HEK293 (cell line): ENCODE measurements around the gene JPH4.
"Not testable (repeated sequence)": the region's sequence is repeated elsewhere in the genome, so short reads cannot be mapped to it uniquely, and the experiment has no call there.

Experiments
- CTCF ChIA-PET: fragments of 350-600 bp; formaldehyde crosslinking; extraction: SDS; loops from one replicate; lab custom pipeline; 2021; ENCODE audit warnings: antibody characterized with exemption; lab: Yijun Ruan, JAX
- POLR2A ChIA-PET: fragments of 300-600 bp; formaldehyde crosslinking; extraction: SDS; loops from one replicate; lab custom pipeline; 2020; ENCODE audit warnings: antibody characterized with exemption, inconsistent platforms; lab: Yijun Ruan, JAX
- H3K27ac ChIP-seq: fragments of 200-500 bp; sonication (Bioruptor generic); 2 replicates; pipeline ENCODE4 v1.5.1; 2014; ENCODE audit warnings: low read depth, low read length, control low read depth, inconsistent platforms; ENCODE audit errors: extremely low read depth
- H3K36me3 ChIP-seq, 2 experiments: fragments of 200-500 bp in 1 of 2; sonication (Bioruptor generic) in 1 of 2; 1 replicate in 1 of 2; 2 replicates in 1 of 2; pipeline ENCODE4 v1.5.1; 2014 to 2017; ENCODE audit warnings: inconsistent platforms in 2 of 2, low read length in 2 of 2; ENCODE audit not compliant: control insufficient read depth in 2 of 2, insufficient read depth in 1 of 2
- H3K4me1 ChIP-seq: fragments of 200-500 bp; sonication (Bioruptor generic); 2 replicates; pipeline ENCODE4 v1.5.1; 2014; ENCODE audit warnings: mild to moderate bottlenecking, low read length, inconsistent platforms; ENCODE audit not compliant: control insufficient read depth, insufficient read depth
- H3K4me3 ChIP-seq: 2 replicates; pipeline ENCODE4 v1.5.1; 2011; ENCODE audit warnings: low read depth, mild to moderate bottlenecking, control low read depth, low read length, moderate library complexity
- H3K9me3 ChIP-seq: fragments of 200-500 bp; sonication (Bioruptor generic); 2 replicates; pipeline ENCODE4 v1.5.1; 2014; ENCODE audit warnings: low read depth, low read length, inconsistent platforms; ENCODE audit not compliant: control insufficient read depth, insufficient read depth
- HOXA7 ChIP-seq: sonication (generic); formaldehyde crosslinking; IDR thresholded peaks from 2 replicates; pipeline ENCODE4 v1.8.1; 2022; ENCODE audit warnings: missing genetic modification reagents, borderline replicate concordance
- KLF10 ChIP-seq: fragments of 450-650 bp; IDR thresholded peaks from 2 replicates; pipeline ENCODE4 v1.5.1; 2018; ENCODE audit warnings: missing biosample characterization, mild to moderate bottlenecking, missing genetic modification characterization
- MYNN ChIP-seq: fragments of 450-650 bp; formaldehyde crosslinking; IDR thresholded peaks from 2 replicates; pipeline ENCODE4 v1.5.1; 2016; ENCODE audit warnings: missing biosample characterization, missing genetic modification characterization, borderline replicate concordance
- REPIN1 ChIP-seq: fragments of 450-650 bp; formaldehyde crosslinking; IDR thresholded peaks from 2 replicates; pipeline ENCODE4 v1.5.1; 2017; ENCODE audit warnings: missing biosample characterization, missing genetic modification characterization, low read depth
- SALL2 ChIP-seq: fragments of 450-650 bp; formaldehyde crosslinking; IDR thresholded peaks from 2 replicates; pipeline ENCODE4 v1.5.0; 2017; ENCODE audit warnings: missing biosample characterization, mild to moderate bottlenecking, missing genetic modification characterization, borderline replicate concordance
- SCRT2 ChIP-seq: fragments of 450-650 bp; formaldehyde crosslinking; IDR thresholded peaks from 2 replicates; pipeline ENCODE4 v1.5.1; 2016; ENCODE audit warnings: missing biosample characterization, missing genetic modification characterization
- SETDB1 ChIP-seq: IDR thresholded peaks from one replicate; pipeline ENCODE4 v1.6.1; 2017; ENCODE audit warnings: mild to moderate bottlenecking, low read length, moderate library complexity, mixed read lengths; ENCODE audit not compliant: insufficient read length
- ZFP3 ChIP-seq: fragments of 450-650 bp; formaldehyde crosslinking; IDR thresholded peaks from 2 replicates; pipeline ENCODE4 v1.5.1; 2016; ENCODE audit warnings: low read depth, missing biosample characterization, missing genetic modification characterization
- ZNF10 ChIP-seq: fragments of 450-650 bp; formaldehyde crosslinking; IDR thresholded peaks from 2 replicates; pipeline ENCODE4 v1.5.1; 2017; ENCODE audit warnings: missing biosample characterization, missing genetic modification characterization
- ZNF132 ChIP-seq: fragments of 450-650 bp; formaldehyde crosslinking; IDR thresholded peaks from 2 replicates; pipeline ENCODE4 v1.5.1; 2017; ENCODE audit warnings: missing biosample characterization, missing genetic modification characterization, borderline replicate concordance
- ZNF138 ChIP-seq: fragments of 450-650 bp; formaldehyde crosslinking; IDR thresholded peaks from 2 replicates; pipeline ENCODE4 v1.5.1; 2016; ENCODE audit warnings: missing biosample characterization, missing genetic modification characterization, borderline replicate concordance
- ZNF16 ChIP-seq: fragments of 450-650 bp; formaldehyde crosslinking; IDR thresholded peaks from 2 replicates; pipeline ENCODE4 v1.5.1; 2016; ENCODE audit warnings: low read depth, missing biosample characterization, missing genetic modification characterization
- ZNF214 ChIP-seq: fragments of 450-650 bp; formaldehyde crosslinking; IDR thresholded peaks from 2 replicates; pipeline ENCODE4 v1.5.1; 2017; ENCODE audit warnings: missing biosample characterization, mild to moderate bottlenecking, missing genetic modification characterization, borderline replicate concordance
- ZNF248 ChIP-seq: fragments of 450-650 bp; formaldehyde crosslinking; IDR thresholded peaks from 2 replicates; pipeline ENCODE4 v1.5.1; 2017; ENCODE audit warnings: missing biosample characterization, missing genetic modification characterization
- ZNF350 ChIP-seq: fragments of 450-650 bp; formaldehyde crosslinking; IDR thresholded peaks from 2 replicates; pipeline ENCODE4 v1.5.0; 2017; ENCODE audit warnings: missing biosample characterization, mild to moderate bottlenecking, missing genetic modification characterization
- ZNF354C ChIP-seq: fragments of 450-650 bp; formaldehyde crosslinking; IDR thresholded peaks from 2 replicates; pipeline ENCODE4 v1.5.1; 2016; ENCODE audit warnings: missing biosample characterization, missing genetic modification characterization, low read depth, borderline replicate concordance
- ZNF416 ChIP-seq: fragments of 450-650 bp; formaldehyde crosslinking; IDR thresholded peaks from 2 replicates; pipeline ENCODE4 v1.5.1; 2016; ENCODE audit warnings: missing biosample characterization, missing genetic modification characterization
- ZNF433 ChIP-seq: fragments of 450-650 bp; formaldehyde crosslinking; IDR thresholded peaks from 2 replicates; pipeline ENCODE4 v1.5.1; 2016; ENCODE audit warnings: missing biosample characterization, missing genetic modification characterization, low read depth
- ZNF555 ChIP-seq: fragments of 450-650 bp; formaldehyde crosslinking; conservative IDR thresholded peaks from 2 replicates; pipeline ENCODE4 v1.5.1; 2017; ENCODE audit warnings: missing biosample characterization, mild to moderate bottlenecking, missing genetic modification characterization, inconsistent platforms
- ZNF571 ChIP-seq: fragments of 450-650 bp; formaldehyde crosslinking; IDR thresholded peaks from 2 replicates; pipeline ENCODE4 v1.5.0; 2017; ENCODE audit warnings: missing biosample characterization, missing genetic modification characterization
- ZNF626 ChIP-seq: fragments of 450-650 bp; sonication (Bioruptor Pico); formaldehyde crosslinking; IDR thresholded peaks from 2 replicates; pipeline ENCODE4 v1.5.1; 2018; ENCODE audit warnings: missing biosample characterization, missing genetic modification characterization, inconsistent platforms
- ZNF645 ChIP-seq: fragments of 450-650 bp; formaldehyde crosslinking; IDR thresholded peaks from 2 replicates; pipeline ENCODE4; 2016; ENCODE audit warnings: missing biosample characterization, missing genetic modification characterization
- ZNF76 ChIP-seq: fragments of 450-650 bp; formaldehyde crosslinking; IDR thresholded peaks from 2 replicates; pipeline ENCODE4; 2016; ENCODE audit warnings: low read depth, missing biosample characterization, missing genetic modification characterization, borderline replicate concordance
- ZNF791 ChIP-seq: fragments of 450-650 bp; formaldehyde crosslinking; IDR thresholded peaks from 2 replicates; pipeline ENCODE4 v1.5.1; 2016; ENCODE audit warnings: missing biosample characterization, missing genetic modification characterization
- ZNF792 ChIP-seq: fragments of 450-650 bp; formaldehyde crosslinking; IDR thresholded peaks from 2 replicates; pipeline ENCODE4 v1.5.1; 2016; ENCODE audit warnings: missing biosample characterization, missing genetic modification characterization
- ZNF830 ChIP-seq: fragments of 450-650 bp; IDR thresholded peaks from 2 replicates; pipeline ENCODE4 v1.5.0; 2018; ENCODE audit warnings: missing biosample characterization, missing genetic modification characterization, low read depth, mild to moderate bottlenecking, moderate library complexity
- ZSCAN5A ChIP-seq: fragments of 450-650 bp; formaldehyde crosslinking; IDR thresholded peaks from 2 replicates; pipeline ENCODE4 v1.5.1; 2016; ENCODE audit warnings: missing biosample characterization, missing genetic modification characterization

JPH4 gene

DNA sequence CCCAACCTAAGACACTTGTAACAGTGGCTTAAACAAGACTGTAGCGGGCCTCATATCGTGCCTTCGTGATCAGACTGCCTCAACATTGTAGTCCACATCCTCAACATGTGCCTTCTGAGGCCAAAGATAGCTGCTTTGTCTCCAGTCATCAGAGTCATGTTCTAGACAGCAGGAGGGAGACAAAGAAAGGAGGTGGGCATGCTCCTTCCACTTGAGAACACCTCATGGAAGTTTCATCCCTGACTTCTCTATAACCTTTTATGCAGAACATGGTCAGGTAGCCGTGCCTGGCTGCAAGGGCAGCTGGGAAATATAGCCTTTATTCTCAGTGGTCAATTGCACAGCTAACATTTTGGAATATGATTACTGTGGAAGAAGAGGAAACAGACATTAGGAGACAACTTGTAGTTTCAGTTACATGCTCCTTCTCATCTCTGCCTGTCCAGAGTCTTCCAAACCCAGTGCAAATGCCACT, 32.3 kb upstream of the JPH4 start:
- Histone ChIP-seq H3K36me3 (no peaks in the 10 kb centered on the region), H3K4me3 (no peak overlapping the region), H3K9me3 (no peaks in the 10 kb centered on the region), H3K27ac (no peak overlapping the region), H3K4me1 (no peaks in the 10 kb centered on the region)
- CTCF ChIA-PET = interaction anchor here (1.4 to 1.6 kb wide), 2 partner anchors 21 to 22 kb away, joined by 4 to 11 read pairs; no protein-coding TSS in a partner anchor
- TF ChIP-seq SETDB1 (no peak), ZNF16 (no peak), ZNF830 (tag by site-specific recombination) (no peak), ZNF350 (tag by site-specific recombination) (no peak), ZSCAN5A (no peak), ZNF791 (tag by site-specific recombination) (no peak), ZNF214 (no peak), SALL2 (tag by site-specific recombination) (no peak), ZNF132 (tag by site-specific recombination) (no peak), ZNF76 (no peak), ZNF10 (tag by site-specific recombination) (no peak), REPIN1 (tag by site-specific recombination) (no peak), ZNF792 (tag by site-specific recombination) (no peak), ZNF416 (no peak), MYNN (no peak), SCRT2 (tag by site-specific recombination) (no peak), ZFP3 (tag by site-specific recombination) (no peak), ZNF138 (tag by site-specific recombination) (no peak), KLF10 (tag by site-specific recombination) (no peak), ZNF555 (no peak)
- POLR2A ChIA-PET = no interaction called here

DNA sequence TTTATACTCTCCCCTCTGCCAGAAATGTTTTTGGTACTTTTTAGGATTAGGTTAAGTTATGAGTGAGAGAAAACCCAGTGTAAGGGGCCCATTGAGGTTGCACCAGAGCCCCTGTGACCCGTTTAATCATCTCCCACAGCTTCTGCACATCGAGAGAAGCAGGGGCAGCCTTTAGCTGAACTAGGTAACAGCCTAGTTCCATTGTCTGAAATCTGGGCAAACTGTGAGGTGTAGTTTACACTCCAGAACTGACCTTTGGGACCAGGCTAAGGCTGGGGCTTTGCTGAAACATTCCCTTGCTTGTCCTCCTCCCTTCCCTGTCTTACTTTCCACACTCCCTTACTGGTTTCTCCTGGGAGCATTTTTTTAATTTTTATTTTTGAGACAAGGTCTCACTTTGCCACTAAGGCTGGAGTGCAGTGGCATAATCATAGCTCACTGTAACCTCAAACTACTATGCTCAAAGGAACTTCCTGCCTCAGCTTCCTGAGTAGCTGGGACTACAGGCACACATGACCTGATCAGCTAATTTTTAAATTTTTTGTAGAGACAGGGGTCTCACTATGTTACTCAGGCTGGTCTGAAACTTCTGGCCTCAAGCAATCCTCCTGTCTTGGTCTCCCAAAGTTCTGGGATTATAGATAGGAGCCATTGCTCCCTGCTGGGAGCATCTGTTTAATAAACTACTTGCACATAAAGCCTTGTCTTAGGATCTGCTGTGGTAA, 31.7 kb upstream of the JPH4 start:
- H3K4me1 ChIP-seq = no peaks in the 10 kb centered on the region
- H3K36me3 ChIP-seq = no peaks in the 10 kb centered on the region
- CTCF ChIA-PET = interaction anchor here (1.4 to 1.6 kb wide), 2 partner anchors 21 kb away, joined by 4 to 11 read pairs; no protein-coding TSS in a partner anchor
- TF ChIP-seq ZNF433 (tag by site-specific recombination) (no peak), ZNF571 (tag by site-specific recombination) (no peak), ZNF645 (tag by site-specific recombination) (no peak), HOXA7 (CRISPR knock-in tag) (no peak), ZNF354C (tag by site-specific recombination) (no peak), ZNF626 (tag by site-specific recombination) (no peak), ZNF416 (no peak), ZNF248 (tag by site-specific recombination) (no peak)
- H3K27ac ChIP-seq = no peak overlapping the region
- H3K4me3 ChIP-seq = no peak overlapping the region
- POLR2A ChIA-PET = no interaction called here
- no peaks in the 10 kb centered on the region for H3K9me3 ChIP-seq

DNA sequence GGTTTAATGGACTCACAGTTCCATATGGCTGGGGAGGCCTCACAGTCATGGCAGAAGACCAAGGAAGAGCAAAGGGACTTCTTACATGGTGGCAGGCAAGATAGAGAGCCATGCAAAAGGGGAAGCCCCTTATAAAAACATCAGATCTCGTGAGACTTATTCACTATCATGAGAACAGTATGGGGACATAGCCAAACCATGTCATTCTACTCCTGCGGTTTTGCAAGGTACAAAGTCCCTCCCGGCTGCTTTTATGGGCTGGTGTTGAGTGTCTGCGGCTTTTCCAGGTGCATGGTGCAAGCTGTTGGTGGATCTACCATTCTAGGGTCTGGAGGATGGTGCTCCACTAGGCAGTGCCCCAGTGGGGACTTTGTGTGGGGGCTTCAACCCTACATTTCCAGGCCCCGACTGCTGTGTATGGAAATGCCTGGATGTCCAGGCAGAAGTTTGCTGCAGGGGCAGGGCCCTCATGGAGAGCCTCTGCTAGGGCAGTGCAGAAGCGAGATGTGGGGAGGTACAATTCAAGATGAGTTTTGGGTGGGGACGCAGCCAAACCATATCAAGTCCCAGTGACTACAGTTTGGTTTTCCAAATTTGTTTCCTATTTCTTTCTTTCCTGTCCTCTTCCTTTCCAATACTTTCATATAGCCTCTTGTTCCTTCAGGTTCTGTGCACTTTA, 31.0 kb upstream of the JPH4 start:
- CTCF ChIA-PET, H3K27ac ChIP-seq, POLR2A ChIA-PET, H3K36me3 ChIP-seq, H3K4me1 ChIP-seq, H3K9me3 ChIP-seq, H3K4me3 ChIP-seq: not testable (repeated sequence)
